B cell (primary cell): ENCODE measurements around the gene PCK1.

Experiments
- EZH2 ChIP-seq: IDR thresholded peaks from 2 replicates; pipeline ENCODE4 v1.6.1; 2012; ENCODE audit warnings: borderline replicate concordance, low read depth, mild to moderate bottlenecking, moderate library complexity, low read length; ENCODE audit not compliant: insufficient read depth, poor library complexity, severe bottlenecking
- TF ChIP-seq, protein P1 (sequence below): fragments of 200-600 bp; IDR thresholded peaks from one replicate; pipeline ENCODE4 v1.8.0; 2022; ENCODE audit warnings: antibody characterized with exemption, mild to moderate bottlenecking

GRCh38 chr20:57573242-57573641 lies 12.3 kb downstream of the PCK1 start:
- TF ChIP-seq, protein P1, sequence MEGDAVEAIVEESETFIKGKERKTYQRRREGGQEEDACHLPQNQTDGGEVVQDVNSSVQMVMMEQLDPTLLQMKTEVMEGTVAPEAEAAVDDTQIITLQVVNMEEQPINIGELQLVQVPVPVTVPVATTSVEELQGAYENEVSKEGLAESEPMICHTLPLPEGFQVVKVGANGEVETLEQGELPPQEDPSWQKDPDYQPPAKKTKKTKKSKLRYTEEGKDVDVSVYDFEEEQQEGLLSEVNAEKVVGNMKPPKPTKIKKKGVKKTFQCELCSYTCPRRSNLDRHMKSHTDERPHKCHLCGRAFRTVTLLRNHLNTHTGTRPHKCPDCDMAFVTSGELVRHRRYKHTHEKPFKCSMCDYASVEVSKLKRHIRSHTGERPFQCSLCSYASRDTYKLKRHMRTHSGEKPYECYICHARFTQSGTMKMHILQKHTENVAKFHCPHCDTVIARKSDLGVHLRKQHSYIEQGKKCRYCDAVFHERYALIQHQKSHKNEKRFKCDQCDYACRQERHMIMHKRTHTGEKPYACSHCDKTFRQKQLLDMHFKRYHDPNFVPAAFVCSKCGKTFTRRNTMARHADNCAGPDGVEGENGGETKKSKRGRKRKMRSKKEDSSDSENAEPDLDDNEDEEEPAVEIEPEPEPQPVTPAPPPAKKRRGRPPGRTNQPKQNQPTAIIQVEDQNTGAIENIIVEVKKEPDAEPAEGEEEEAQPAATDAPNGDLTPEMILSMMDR = no peak
- TF ChIP-seq EZH2 = no peak
